ENCODE results near the gene CNGA3. TPM values are rescaled to one million over a fixed set of nuclear protein-coding genes. Genes with fewer than 3 reads are reported as not detected.

The CNGA3 gene
- total RNA-seq = 0.21 TPM in 1 of 2 replicates, not detected in the other

DNA sequence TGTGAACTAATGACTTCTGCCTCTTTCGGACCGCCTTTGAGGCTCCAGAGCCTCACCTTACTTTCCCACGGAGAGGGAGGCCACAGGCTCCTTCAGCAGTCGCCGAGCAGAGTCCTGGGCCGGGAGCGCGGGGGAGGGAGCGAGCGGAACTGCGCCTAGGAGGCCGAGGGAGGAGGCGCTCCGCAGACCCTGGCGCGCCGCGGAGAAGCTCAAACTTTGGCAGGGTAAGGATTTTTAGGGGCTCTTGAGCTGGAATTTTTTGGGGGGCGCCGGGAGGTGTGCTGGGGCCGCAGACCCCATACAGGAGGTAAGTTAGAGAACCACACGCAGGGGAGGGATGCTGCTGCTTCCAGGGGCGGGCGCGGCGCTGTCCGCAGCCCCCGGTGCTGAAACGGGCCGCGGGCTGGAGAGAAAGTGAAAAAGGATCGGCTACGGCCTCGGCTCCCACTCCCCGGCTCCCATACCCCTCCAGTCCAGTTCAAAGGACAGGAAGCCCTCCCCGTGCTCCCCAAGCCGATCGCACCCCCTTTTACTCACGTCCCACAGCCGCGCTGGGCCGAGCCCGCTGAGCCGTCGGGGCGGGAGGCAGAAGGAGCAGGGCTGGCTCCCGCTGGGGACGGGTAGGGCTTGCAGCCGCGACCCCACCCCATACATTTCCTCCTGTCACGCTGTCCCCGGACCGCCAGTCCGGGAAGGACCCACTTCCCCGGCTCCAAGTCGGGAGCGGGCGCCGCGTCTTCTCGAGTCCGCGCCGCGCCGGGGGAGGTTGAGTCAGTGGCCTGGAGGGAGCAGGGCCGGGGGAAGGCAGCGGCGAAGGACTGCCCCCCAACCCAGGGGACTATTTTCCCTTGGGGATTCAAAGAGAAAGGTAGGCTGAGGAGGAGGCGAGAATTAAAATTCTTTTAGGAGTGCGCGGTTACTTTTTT, at the start of gene CNGA3:
CNGA3 (plus strand) TSS at position 146 of the 926 bp plus-strand sequence. CDS start 23,520 bp downstream, outside the sequence.
- Histone ChIP-seq H3K27me3 (ENCODE audit: control insufficient read depth, insufficient read depth, low read length) (peaks cover 42% of the 10 kb centered on the region), H3K36me3 (ENCODE audit: control insufficient read depth, insufficient read depth, low read length) (no peaks in the 10 kb centered on the region), H3K4me3 (ENCODE audit: low read depth, low read length) (no peak within 1 kb of the TSS)
- TF ChIP-seq, protein P1, sequence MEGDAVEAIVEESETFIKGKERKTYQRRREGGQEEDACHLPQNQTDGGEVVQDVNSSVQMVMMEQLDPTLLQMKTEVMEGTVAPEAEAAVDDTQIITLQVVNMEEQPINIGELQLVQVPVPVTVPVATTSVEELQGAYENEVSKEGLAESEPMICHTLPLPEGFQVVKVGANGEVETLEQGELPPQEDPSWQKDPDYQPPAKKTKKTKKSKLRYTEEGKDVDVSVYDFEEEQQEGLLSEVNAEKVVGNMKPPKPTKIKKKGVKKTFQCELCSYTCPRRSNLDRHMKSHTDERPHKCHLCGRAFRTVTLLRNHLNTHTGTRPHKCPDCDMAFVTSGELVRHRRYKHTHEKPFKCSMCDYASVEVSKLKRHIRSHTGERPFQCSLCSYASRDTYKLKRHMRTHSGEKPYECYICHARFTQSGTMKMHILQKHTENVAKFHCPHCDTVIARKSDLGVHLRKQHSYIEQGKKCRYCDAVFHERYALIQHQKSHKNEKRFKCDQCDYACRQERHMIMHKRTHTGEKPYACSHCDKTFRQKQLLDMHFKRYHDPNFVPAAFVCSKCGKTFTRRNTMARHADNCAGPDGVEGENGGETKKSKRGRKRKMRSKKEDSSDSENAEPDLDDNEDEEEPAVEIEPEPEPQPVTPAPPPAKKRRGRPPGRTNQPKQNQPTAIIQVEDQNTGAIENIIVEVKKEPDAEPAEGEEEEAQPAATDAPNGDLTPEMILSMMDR (IDR thresholded peaks at IDR 0.05; ENCODE audit: insufficient read depth, low read length, poor library complexity, severe bottlenecking) = no peak
- DNase-seq (ENCODE audit: low read depth) = no peak

DNA sequence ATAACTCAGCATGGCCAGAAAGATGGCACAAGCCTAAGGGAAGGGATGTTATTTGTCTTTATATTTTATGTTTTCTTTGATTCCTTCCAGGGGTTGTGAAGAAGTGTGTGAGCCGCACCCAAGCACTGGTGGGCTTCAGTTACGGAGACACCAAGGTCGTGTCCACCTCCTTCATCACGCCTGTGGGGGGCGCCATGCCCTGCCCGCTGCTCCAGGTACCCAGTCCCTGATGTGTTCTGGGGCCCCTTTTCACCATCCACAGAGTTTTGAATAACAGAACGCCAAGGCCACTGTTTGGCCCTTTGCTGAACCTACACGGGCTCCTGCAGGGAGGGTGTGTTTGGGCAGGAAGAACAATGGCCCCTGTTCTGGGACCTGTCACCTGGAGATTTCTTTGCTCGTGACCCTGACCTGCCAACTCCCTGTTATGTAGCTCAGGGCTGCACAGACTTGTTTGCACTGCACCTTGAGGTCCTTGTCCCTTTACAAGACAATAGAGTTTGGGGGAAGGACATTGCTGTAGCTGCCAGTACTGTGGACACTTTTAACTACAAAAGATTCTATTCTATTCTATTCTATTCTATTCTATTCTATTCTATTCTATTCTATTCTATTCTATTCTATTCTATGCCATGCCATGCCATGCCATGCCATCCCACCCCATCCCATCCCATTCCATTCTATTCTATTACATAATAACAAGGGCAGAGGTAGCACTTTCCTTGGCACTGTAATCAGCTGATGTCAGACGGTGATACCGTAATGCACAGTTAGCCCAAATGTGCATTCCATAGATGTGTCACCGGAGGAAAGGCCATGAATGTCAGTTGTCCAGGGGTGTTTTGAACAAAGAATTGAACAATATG, 48.2 kb upstream of the CNGA3 start:
- no peak for DNase-seq (ENCODE audit: low read depth)
- H3K36me3 ChIP-seq (ENCODE audit: control insufficient read depth, insufficient read depth, low read length) = no peaks in the 10 kb centered on the region
- TF ChIP-seq, protein P1 (IDR thresholded peaks at IDR 0.05; ENCODE audit: insufficient read depth, low read length, poor library complexity, severe bottlenecking) = no peak
- H3K27me3 ChIP-seq (ENCODE audit: control insufficient read depth, insufficient read depth, low read length) = peaks cover 10% of the 10 kb centered on the region
- H3K4me3 ChIP-seq (ENCODE audit: low read depth, low read length) = no peak overlapping the region

DNA sequence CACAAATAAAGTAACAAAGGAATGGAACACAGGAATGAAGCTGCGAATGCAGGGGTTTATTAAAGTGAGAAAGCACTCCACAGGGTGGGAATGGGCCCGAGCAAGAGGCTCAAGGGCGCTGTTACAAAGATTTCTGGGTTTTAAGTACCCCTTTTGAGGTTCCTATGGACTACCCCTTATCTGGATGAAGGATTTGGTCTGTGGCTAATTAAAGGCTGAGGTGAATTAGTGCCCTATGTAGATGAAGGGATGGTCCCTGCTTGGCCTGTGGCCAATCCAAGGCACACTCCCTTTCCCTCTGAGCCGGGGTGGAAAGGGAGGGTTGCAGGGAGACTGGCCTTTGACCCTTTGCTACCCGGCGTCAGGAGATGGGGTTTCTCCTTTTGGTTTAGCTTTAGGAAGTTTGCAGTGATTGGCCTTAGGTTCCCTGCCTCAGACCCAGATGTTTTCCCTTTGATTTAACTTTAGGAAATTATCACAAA, 47.5 kb upstream of the CNGA3 start:
- H3K4me3 ChIP-seq (ENCODE audit: low read depth, low read length) = no peak overlapping the region
- H3K27me3 ChIP-seq (ENCODE audit: control insufficient read depth, insufficient read depth, low read length) = peaks cover 10% of the 10 kb centered on the region
- TF ChIP-seq, protein P1 (IDR thresholded peaks at IDR 0.05; ENCODE audit: insufficient read depth, low read length, poor library complexity, severe bottlenecking) = no peak

DNA sequence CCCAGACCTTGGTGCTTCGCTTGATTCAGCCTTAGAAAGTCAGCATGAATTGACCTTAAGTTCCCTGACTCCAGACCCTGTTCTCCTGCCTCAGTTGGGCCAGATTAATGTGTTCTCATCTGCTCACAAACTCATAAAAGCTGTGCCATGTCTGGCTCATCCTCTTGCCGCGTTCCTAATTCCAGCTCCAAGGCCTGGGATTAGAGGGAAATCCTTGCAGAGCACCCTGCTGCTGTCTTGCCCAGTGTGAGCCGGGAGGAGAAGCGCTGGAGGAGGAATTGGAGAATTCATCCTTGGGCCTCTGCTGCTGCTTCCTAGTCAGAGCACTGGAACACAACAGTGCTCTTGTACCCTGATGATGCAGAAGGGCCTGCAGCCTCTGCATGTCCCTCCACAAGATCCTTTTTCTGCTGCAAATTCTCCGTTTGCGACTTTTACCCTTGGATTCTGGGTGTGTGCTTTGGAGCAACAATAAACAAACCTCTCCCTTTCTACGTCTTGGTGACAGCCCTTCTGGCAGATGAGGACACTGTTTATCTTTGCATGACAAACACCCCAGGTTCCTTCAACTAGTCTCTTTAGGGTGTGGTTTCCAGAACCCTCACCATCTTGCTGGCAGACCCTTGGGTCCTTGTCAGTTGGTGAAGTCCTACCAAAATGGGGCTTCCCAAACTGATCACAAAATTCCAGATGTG, 46.9 kb upstream of the CNGA3 start:
- H3K36me3 ChIP-seq (ENCODE audit: control insufficient read depth, insufficient read depth, low read length) = no peaks in the 10 kb centered on the region
- DNase-seq (ENCODE audit: low read depth) = no peak
- no peak overlapping the region for H3K4me3 ChIP-seq (ENCODE audit: low read depth, low read length)
- TF ChIP-seq, protein P1 (IDR thresholded peaks at IDR 0.05; ENCODE audit: insufficient read depth, low read length, poor library complexity, severe bottlenecking) = no peak
- peaks cover 10% of the 10 kb centered on the region for H3K27me3 ChIP-seq (ENCODE audit: control insufficient read depth, insufficient read depth, low read length)

More for the DNA sequence above, 47.5 kb upstream of the CNGA3 start:
- no peak for DNase-seq (ENCODE audit: low read depth)
- H3K36me3 ChIP-seq (ENCODE audit: control insufficient read depth, insufficient read depth, low read length) = no peaks in the 10 kb centered on the region

DNA sequence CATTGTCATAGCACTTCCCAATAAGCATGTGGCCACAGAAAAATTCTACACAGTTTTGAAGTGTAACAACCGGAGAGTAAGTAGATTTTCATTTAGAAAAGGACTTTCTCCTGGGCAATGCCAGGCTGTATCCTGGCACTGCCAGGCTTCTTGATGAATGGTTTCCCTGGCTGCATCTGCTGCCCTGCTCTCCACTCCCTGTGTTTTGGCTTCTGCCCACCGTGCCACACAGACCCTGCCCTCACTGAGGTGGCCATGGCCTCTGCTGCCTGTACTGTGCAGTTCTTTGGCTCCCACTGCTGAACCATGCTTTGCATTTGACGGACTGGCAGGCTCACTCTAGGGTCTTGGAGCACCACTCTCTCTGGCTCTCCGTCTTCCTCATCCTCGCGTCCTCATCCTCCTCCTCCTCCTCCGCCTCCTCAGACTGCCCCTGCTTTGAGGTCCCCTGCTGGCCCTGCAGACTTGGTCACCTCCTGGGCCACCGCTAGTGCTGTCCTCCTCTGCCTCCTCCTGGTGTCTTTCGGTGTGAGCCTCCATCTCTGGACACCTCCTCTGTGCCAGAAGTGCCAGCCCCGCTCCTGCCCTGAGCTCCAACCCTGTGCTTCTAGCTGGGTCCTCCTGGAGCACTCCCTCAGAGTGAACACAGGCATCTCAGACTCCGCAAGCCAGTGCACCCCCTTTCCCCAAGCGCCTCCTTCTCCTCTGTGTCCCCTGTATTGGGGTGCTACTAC, 45.9 kb upstream of the CNGA3 start:
- TF ChIP-seq, protein P1 (IDR thresholded peaks at IDR 0.05; ENCODE audit: insufficient read depth, low read length, poor library complexity, severe bottlenecking) = no peak
- Histone ChIP-seq H3K4me3 (ENCODE audit: low read depth, low read length) (no peak overlapping the region), H3K27me3 (ENCODE audit: control insufficient read depth, insufficient read depth, low read length) (peaks cover 7% of the 10 kb centered on the region), H3K36me3 (ENCODE audit: control insufficient read depth, insufficient read depth, low read length) (no peaks in the 10 kb centered on the region)
- DNase-seq (ENCODE audit: low read depth) = no peak
